Panc1 (cell line): ENCODE results near the gene SLC30A5.

Experiments used
- POLR2AphosphoS5 ChIP-seq: IDR thresholded peaks from 2 replicates; pipeline ENCODE4 v1.6.1; 2012; ENCODE audit warnings: mild to moderate bottlenecking, low read depth, low read length, moderate library complexity
- REST ChIP-seq, 2 experiments: IDR thresholded peaks; 2 replicates each; pipeline ENCODE4 v1.6.1; 2011 to 2012; ENCODE audit warnings: low read depth in 2 of 2, control low read depth in 1 of 2, low read length in 1 of 2, mild to moderate bottlenecking in 1 of 2, moderate library complexity in 1 of 2; ENCODE audit not compliant: insufficient read depth in 1 of 2
- SIN3A ChIP-seq: IDR thresholded peaks from 2 replicates; pipeline ENCODE4 v1.6.1; 2012; ENCODE audit warnings: low read depth, mild to moderate bottlenecking, low read length, moderate library complexity, borderline replicate concordance; ENCODE audit not compliant: insufficient read depth
- TCF7L2 ChIP-seq: IDR thresholded peaks from 2 replicates; pipeline ENCODE4 v1.6.1; 2011; ENCODE audit warnings: mild to moderate bottlenecking, low read depth, low read length, inconsistent platforms
- TF ChIP-seq, protein P1 (sequence below): fragments of 450-650 bp; IDR thresholded peaks from 2 replicates; pipeline ENCODE4 v1.5.1; 2017; ENCODE audit warnings: mild to moderate bottlenecking

GRCh38 chr5:69136293-69136692 lies 42.5 kb downstream of the SLC30A5 start:
- TF ChIP-seq, protein P1, sequence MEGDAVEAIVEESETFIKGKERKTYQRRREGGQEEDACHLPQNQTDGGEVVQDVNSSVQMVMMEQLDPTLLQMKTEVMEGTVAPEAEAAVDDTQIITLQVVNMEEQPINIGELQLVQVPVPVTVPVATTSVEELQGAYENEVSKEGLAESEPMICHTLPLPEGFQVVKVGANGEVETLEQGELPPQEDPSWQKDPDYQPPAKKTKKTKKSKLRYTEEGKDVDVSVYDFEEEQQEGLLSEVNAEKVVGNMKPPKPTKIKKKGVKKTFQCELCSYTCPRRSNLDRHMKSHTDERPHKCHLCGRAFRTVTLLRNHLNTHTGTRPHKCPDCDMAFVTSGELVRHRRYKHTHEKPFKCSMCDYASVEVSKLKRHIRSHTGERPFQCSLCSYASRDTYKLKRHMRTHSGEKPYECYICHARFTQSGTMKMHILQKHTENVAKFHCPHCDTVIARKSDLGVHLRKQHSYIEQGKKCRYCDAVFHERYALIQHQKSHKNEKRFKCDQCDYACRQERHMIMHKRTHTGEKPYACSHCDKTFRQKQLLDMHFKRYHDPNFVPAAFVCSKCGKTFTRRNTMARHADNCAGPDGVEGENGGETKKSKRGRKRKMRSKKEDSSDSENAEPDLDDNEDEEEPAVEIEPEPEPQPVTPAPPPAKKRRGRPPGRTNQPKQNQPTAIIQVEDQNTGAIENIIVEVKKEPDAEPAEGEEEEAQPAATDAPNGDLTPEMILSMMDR = no peak
- no peak for TF ChIP-seq POLR2AphosphoS5
- TF ChIP-seq REST (IDR thresholded peaks at IDR 0.05; ENCODE audit: insufficient read depth in 1 of 2, low read depth in 2 of 2, low read length in 1 of 2) = no peak
- TF ChIP-seq TCF7L2 = no peak
- TF ChIP-seq SIN3A = no peak
